Activated CD8-positive, alpha-beta T cell treated with anti-CD3 and anti-CD28 coated beads for 36 hours (primary cell): ENCODE results near the gene LTC4S. TPM values are rescaled to one million over a fixed set of nuclear protein-coding genes. Genes with fewer than 3 reads are reported as not detected.

ENCODE experiments used
- ATAC-seq: fragments of 200-7000 bp; cut with Tn5 transposase; one replicate; pipeline ENCODE4 v1.10.0; 2021; ENCODE audit warnings: mild to moderate bottlenecking, moderate library complexity
- CTCF ChIA-PET: fragments of 350-600 bp; sonication (Branson Sonifier 250); formaldehyde crosslinking; loops from one replicate; lab custom pipeline; 2021; ENCODE audit warnings: antibody characterized with exemption; lab: Charles Lee
- POLR2A ChIA-PET: fragments of 350-600 bp; sonication (Branson Sonifier 250); formaldehyde crosslinking; loops from one replicate; lab custom pipeline; 2021; ENCODE audit warnings: antibody characterized with exemption; lab: Charles Lee
- DNase-seq: peaks from one replicate; pipeline ENCODE4 v3.0.0-alpha.2; 2020
- H3K27ac Mint-ChIP-seq: one replicate; pipeline ENCODE4 v1.8.0; 2021; ENCODE audit warnings: mild to moderate bottlenecking, mixed read lengths
- H3K27me3 Mint-ChIP-seq: one replicate; pipeline ENCODE4 v1.8.0; 2021; ENCODE audit warnings: mixed read lengths
- H3K36me3 Mint-ChIP-seq: one replicate; pipeline ENCODE4 v1.8.0; 2021; ENCODE audit warnings: low read depth, mixed read lengths
- H3K4me1 Mint-ChIP-seq: one replicate; pipeline ENCODE4 v1.8.0; 2021; ENCODE audit warnings: low read depth, mixed read lengths
- H3K4me3 Mint-ChIP-seq: one replicate; pipeline ENCODE4 v1.8.0; 2021; ENCODE audit warnings: mild to moderate bottlenecking, moderate library complexity, mixed read lengths
- H3K9me3 Mint-ChIP-seq: one replicate; pipeline ENCODE4 v1.8.0; 2021; ENCODE audit warnings: mixed read lengths
- intact Hi-C: fragments of 100-400 bp; cut with micrococcal nuclease; formaldehyde crosslinking; loops from one replicate; pipeline ENCODE4 v1.10.0; 2022
- total RNA-seq, 2 experiments: library from RNA; stranded (reverse); gene quantifications; one replicate each; pipeline ENCODE4 v1.2.3, GENCODE V29; 2021
- TF ChIP-seq, protein P1 (sequence below): fragments of 200-600 bp; IDR thresholded peaks from one replicate; pipeline ENCODE4 v1.8.0; 2022; ENCODE audit warnings: antibody characterized with exemption, mild to moderate bottlenecking

LTC4S gene
- total RNA-seq, 2 experiments from 2014 or later: 1.3 TPM; not detected in 1

DNA sequence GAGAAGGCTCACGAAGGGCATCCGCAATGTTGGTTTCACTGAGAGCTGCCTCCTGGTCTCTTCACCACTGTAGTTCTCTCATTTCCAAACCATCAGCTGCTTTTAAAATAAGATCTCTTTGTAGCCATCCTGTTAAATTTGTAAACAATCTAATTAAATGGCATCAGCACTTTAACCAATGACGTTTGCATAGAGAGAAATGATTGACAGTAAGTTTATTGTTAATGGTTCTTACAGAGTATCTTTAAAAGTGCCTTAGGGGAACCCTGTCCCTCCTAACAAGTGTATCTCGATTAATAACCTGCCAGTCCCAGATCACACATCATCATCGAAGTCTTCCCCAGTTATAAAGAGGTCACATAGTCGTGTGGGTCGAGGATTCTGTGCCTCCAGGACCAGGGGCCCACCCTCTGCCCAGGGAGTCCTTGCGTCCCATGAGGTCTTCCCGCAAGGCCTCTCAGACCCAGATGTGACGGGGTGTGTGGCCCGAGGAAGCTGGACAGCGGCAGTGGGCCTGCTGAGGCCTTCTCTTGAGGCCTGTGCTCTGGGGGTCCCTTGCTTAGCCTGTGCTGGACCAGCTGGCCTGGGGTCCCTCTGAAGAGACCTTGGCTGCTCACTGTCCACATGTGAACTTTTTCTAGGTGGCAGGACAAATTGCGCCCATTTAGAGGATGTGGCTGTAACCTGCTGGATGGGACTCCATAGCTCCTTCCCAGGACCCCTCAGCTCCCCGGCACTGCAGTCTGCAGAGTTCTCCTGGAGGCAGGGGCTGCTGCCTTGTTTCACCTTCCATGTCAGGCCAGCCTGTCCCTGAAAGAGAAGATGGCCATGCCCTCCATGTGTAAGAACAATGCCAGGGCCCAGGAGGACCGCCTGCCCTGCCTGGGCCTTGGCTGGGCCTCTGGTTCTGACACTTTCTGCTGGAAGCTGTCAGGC, 43.6 kb downstream of the LTC4S start:
- no peaks in the 10 kb centered on the region for H3K9me3 Mint-ChIP-seq
- H3K4me3 Mint-ChIP-seq: no peak overlapping the region
- no peak for ATAC-seq
- peaks cover 46% of the 10 kb centered on the region for H3K36me3 Mint-ChIP-seq
- peaks cover 21% of the 10 kb centered on the region for H3K4me1 Mint-ChIP-seq
- no peaks in the 10 kb centered on the region for H3K27me3 Mint-ChIP-seq
- intact Hi-C loops: no loop called here
- TF ChIP-seq, protein P1, sequence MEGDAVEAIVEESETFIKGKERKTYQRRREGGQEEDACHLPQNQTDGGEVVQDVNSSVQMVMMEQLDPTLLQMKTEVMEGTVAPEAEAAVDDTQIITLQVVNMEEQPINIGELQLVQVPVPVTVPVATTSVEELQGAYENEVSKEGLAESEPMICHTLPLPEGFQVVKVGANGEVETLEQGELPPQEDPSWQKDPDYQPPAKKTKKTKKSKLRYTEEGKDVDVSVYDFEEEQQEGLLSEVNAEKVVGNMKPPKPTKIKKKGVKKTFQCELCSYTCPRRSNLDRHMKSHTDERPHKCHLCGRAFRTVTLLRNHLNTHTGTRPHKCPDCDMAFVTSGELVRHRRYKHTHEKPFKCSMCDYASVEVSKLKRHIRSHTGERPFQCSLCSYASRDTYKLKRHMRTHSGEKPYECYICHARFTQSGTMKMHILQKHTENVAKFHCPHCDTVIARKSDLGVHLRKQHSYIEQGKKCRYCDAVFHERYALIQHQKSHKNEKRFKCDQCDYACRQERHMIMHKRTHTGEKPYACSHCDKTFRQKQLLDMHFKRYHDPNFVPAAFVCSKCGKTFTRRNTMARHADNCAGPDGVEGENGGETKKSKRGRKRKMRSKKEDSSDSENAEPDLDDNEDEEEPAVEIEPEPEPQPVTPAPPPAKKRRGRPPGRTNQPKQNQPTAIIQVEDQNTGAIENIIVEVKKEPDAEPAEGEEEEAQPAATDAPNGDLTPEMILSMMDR: no peak
- ChIA-PET CTCF (interaction anchor here (0.7 to 2.9 kb wide), 9 partner anchors 9 to 74 kb away, joined by 3 to 11 read pairs (median 3); no protein-coding TSS in a partner anchor), POLR2A (interaction anchor here (0.7 to 1.8 kb wide), 6 partner anchors 8 to 36 kb away, joined by 3 to 9 read pairs (median 4); partner anchors contain the start of gene MRNIP)
- DNase-seq: no peak
- H3K27ac Mint-ChIP-seq: peak overlapping the region; percentile 90

DNA sequence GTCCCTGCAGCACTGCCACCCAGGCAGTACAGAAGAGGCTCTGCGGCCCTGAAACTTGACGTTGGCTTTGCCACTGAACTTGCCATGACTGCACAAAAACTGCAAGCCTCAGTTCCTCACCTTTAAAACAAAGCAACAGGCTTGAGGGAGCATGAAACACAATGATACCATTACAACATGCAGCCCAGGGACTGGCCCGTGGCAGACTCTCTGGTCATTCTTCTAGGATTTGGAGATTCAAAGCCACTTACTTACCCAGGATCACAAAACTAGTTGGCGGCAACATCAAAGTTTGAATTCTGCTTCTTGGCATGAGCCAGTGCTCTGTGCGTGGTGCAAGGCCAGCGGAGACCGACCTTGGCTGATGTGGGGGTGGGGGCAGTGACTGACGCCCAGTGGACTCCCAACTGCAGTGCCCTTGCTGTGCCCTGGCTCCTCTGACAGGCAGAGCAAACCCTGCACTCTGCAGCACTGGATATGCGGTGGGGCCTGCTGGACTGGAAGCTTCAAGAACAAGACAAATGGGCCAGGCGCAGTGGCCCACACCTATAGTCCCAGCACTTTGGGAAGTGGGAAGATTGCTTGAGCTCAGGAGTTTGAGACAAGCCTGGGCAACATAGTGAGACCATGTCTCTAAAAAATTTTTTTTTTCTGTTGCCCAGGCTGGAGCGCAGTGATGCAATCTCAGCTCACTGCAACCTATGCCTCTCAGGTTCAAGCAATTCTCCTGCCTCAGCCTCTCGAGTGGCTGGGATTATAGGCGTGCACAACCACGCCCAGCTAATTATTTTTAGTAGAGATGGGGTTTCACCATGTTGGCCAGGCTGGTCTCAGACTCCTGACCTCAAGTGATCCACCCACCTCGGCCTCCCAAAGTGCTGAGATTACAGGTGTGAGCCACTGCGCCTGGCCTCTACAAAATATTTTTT, 45.8 kb downstream of the LTC4S start:
- Mint-ChIP-seq H3K36me3 (peaks cover 33% of the 10 kb centered on the region), H3K27me3 (no peaks in the 10 kb centered on the region), H3K4me1 (peaks cover 21% of the 10 kb centered on the region), H3K9me3 (no peaks in the 10 kb centered on the region), H3K4me3 (no peak overlapping the region), H3K27ac (no peak overlapping the region)
- DNase-seq (no peak), ATAC-seq (no peak)
- intact Hi-C loops: no loop called here
- POLR2A ChIA-PET: interaction anchor here (0.7 kb wide), 1 partner anchor 34 kb away, joined by 3 read pairs; no protein-coding TSS in a partner anchor
- CTCF ChIA-PET: no interaction called here
- TF ChIP-seq, protein P1: no peak

DNA sequence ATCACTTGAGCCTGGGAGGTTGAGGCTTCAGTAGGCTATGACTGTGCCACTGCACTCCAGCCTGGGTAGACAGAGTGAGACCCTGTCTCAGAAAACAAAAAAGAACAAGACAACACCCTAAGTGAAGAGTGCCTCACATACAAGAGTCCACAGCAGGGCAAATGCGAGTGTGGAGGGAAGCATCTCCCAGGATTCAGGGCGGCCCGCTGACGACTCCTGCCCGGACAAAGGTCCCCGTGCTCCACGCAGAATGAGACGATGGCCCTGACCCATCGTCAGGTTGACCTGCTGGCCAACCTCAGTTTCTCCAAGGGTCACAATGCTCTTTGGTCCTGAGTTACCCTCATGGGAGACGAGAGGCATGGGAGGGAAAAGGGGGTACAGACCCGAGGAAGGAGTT, 46.5 kb downstream of the LTC4S start:
- ATAC-seq (no peak), DNase-seq (no peak)
- Mint-ChIP-seq H3K27me3 (no peaks in the 10 kb centered on the region), H3K36me3 (peaks cover 37% of the 10 kb centered on the region), H3K4me3 (no peak overlapping the region), H3K9me3 (peaks cover 3% of the 10 kb centered on the region), H3K4me1 (peaks cover 21% of the 10 kb centered on the region), H3K27ac (peak overlapping the region; percentile 12)
- ChIA-PET CTCF (interaction anchor here (1.0 kb wide), 1 partner anchor 38 kb away, joined by 3 read pairs; no protein-coding TSS in a partner anchor), POLR2A (interaction anchor here (0.7 kb wide), 1 partner anchor 35 kb away, joined by 3 read pairs; no protein-coding TSS in a partner anchor)
- intact Hi-C loops: no loop called here
- TF ChIP-seq, protein P1: no peak

DNA sequence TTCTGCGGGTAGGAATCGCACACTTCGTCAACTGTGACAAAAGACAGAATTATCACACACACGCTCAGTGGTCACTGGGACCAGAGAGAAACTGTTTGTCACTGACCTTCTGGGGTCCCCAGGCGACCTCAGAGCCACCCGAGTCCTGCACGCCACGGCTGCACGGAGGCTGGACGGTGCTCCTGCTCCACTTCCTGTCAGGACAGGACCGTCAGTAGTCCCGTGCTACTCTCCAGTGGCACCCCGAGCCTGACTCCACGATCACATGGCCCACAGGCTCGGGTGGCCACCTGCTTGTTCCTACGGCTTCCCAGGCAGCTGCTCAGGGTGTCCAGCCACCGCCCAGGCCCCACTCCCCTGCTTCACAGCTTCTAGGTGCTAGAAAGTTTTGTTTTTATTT, 47.0 kb downstream of the LTC4S start:
- ATAC-seq (no peak), DNase-seq (no peak)
- TF ChIP-seq, protein P1: no peak
- peak overlapping the region; percentile 57 for H3K27ac Mint-ChIP-seq
- POLR2A ChIA-PET: no interaction called here
- peaks cover 36% of the 10 kb centered on the region for H3K36me3 Mint-ChIP-seq
- H3K9me3 Mint-ChIP-seq: peaks cover 3% of the 10 kb centered on the region
- H3K4me3 Mint-ChIP-seq: no peak overlapping the region
- intact Hi-C loops: no loop called here
- no peaks in the 10 kb centered on the region for H3K27me3 Mint-ChIP-seq
- CTCF ChIA-PET: interaction anchor here (1.0 kb wide), 1 partner anchor 39 kb away, joined by 3 read pairs; no protein-coding TSS in a partner anchor
- peaks cover 19% of the 10 kb centered on the region for H3K4me1 Mint-ChIP-seq
